ENCODE measurements around the gene HSPA2.

Gene HSPA2

GRCh38 chr14:64540208-64541202, at the start of gene HSPA2:
Gene HSPA2, plus strand, starts transcription at chr14:64540741. Its CDS starts 109 bp downstream, at chr14:64540850.
- DNase-seq (ENCODE audit: low read depth in 2 of 2) = peak; percentile 100

DNA sequence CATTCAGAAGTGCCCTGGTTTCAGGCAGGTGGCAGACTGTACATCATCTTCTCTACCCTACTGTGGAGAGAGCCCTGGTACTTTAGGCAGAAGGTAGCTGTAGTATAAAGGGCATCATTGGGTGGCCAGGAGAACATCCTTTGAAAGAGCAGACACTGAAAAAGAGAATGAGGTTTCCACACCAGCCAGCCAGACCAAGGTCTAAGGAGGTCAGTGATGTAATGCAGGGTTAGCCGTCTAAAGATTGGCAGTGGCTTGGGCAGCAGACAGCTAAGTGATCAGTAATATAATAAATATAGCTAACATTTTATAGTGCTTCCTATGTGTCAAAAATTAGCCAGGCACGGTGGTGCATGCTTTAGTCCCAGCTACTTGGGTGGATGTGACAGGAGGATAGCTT, 48.9 kb upstream of the HSPA2 start:
- DNase-seq (ENCODE audit: low read depth in 2 of 2) = no peak

DNA sequence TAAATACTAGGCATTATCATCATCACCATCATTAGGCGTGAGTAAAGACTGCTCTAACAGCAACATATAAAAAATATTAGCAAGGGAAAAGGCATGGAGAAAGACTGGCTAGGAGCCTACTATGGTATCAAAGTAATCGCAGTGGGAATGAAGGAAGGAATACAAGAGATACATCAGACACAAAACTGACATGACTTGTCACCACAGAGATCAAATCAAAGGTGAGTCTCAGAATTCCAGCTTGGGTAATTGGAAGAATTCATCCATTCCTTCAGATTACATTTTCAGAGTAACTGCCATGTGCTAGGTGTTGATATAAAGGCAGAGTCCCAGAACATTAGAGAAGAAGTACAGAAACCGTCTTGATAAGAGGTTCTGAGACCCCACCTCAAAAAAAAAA, 47.1 kb upstream of the HSPA2 start:
- DNase-seq (ENCODE audit: low read depth in 2 of 2) = no peak

DNA sequence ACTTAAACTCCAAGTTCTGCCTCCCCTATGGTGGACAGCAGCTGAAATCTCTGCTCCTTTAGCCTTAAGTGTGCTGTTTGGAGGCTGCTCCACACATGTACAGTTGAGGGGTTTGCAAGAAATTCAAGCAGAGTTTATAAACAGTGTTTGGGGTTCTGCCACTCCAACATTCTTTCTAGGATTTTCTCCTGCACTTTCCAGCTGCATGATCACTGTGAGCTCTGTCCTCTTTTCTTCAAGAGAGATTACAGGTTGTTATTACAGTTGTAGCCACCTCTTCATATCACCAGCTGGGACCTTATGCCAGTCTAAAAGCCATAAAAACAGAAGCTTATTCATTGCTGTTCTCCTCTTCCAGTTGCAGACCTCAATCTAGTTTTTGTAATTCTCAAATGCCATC, 45.3 kb upstream of the HSPA2 start:
- no peak for DNase-seq (ENCODE audit: low read depth in 2 of 2)

DNA sequence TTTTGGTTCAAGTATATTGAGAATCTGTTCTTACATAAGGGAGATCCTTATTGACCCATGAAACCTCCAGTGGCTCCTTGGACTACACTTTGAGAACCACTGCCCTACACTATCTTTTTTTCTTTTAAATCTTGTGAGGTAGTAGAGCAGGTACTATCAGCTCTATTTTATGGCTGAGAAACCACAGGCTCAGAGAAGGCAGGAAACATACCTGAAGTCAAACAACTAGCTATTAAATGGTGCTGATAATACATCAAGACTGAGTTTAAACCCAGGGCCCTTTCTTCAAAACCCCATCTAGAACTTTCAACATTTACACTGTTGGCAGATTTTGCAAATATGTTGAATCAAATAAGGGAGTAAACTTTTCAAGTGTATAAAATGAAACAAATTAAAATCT, 43.8 kb upstream of the HSPA2 start:
- no peak for DNase-seq (ENCODE audit: low read depth in 2 of 2)

DNA sequence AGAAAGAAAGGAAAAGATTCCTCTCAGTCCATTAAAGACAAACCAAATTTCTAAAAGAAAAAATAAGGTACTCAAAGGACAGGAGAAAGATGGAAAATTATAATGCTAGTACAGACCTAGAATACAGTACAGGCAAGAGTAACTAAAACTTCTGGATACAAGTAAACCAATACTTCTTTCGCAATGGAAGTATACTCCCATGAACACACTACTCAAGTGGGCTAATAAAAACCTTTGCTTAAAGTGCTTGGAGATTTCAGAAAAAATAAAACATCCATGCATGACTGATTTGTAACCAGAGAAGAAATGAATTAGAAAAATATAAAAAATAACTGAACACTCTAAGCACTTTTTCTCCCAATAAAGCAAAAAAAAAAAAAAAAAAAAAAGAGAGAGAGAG, 40.5 kb upstream of the HSPA2 start:
- DNase-seq (ENCODE audit: low read depth in 2 of 2) = no peak

DNA sequence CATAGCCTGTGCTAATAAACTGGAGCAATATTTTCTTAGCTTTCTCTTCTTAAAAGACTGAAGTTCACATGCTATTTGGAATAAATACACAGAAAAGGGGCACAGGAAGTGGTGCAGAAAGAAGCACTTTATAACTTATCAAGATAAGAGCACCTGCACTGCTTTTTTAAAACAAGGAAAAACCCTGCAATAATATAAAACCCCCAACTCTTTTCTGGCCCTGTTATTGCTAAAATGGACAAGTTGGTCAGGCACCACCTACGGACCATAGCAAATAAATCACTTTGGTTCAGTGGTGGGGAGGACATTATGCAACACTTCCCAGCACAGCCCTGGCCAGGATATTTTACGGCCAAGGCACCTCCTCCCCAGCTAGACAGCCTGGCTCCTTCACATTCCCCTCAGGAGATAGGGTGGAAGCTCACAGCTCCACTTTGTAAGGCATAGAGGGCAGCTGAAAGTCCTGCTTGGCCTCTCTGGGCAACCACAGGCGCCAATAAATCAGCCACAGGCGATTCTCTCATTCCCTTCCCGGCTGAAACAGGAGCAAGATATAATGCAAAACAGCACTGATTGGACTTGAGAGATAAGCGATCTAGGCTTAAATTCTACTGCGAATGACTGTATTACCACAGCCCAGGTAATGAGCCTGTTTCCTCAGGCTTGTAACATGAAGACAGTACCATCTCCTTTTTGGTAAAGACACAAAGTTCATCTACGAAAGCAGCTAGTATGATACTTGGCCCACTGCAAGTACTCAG, 39.0 kb upstream of the HSPA2 start:
- peak; percentile 18 to 37 for DNase-seq (ENCODE audit: low read depth in 2 of 2)

DNA sequence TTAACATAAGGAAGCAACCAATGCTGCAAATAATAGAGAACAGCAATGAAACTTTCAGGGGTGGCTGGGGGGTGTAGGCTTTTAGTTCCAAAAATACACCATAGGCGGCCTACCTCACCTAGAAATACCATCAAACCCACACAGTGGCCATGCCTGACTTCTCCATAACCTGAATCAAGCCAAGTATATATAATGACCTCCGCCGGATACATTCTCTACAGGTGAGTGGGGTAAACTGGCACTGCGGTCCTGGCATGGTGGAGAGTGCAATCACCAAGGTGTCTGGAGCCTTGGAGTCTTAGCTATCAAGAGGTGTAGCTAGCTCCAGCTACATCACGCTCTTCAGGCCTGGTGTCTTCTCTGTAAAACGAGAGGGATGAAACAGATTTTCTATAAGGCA, 38.1 kb upstream of the HSPA2 start:
- DNase-seq (ENCODE audit: low read depth in 2 of 2) = no peak

DNA sequence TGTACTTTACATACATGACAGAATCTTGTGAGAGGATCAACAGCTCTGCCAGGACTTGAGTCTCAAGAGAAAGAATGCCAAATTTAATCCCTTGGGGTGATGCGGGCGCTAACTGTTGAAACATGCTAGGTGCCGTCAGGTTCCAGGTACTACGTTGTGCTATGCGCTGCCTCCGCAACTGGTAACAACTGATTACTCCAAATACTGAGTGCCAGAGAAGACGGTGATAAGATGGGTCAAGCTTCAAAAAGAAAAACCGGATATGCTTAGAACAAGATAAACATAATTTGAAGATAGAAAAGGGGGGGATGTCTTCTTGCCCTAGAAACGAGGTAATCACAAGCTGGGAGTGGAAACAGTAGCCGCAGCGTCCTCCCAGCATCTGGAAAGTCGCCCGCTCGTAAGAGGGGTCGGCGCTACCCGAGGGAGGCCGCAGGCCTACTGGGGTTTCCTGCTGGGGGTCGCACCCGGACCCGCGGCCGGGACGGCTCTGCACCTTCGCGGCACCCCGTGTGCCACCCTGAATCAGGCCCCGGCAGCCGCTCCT, 37.6 kb upstream of the HSPA2 start:
- DNase-seq (ENCODE audit: low read depth in 2 of 2) = no peak

GRCh38 chr14:64503434-64504309, 36.9 kb upstream of the HSPA2 start, which contains the start of gene ZBTB25:
Gene ZBTB25, minus strand, starts transcription at chr14:64503838. Its CDS starts 13,305 bp downstream, at chr14:64490533.
- peak; percentile 87 to 90 for DNase-seq (ENCODE audit: low read depth in 2 of 2)

DNA sequence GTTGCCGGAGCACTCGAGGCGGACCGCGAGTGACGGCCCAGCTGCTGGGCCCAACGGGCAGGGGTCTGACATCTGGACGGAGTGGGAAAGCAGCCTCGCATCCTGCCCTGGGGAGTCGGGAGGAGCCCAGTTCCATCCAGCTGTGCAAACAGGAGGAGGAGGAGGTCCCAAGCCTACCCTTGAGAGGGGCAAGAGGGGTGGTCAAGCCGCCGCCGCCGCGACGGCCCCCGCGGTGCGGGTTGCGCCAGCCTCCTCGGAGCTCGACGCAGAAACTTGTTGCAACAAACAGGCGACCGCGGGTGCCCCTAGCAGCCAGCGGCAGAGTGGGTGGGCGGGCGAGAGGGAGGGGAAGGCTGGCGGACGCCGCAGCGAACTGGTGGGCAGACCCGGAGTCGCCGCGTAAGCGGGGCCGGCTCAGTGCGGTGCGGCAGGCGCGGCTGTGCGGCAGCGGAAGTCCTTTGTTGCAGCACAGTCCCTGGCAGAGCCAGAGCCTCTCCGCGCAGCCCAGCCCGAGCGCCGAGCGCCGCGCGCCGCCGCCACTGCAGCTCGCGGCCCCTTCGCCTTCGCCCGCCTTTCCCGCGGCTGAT, 36.1 kb upstream of the HSPA2 start, which contains the start of gene ZBTB1:
Gene ZBTB1, plus strand, starts transcription at position 461 of the 587 bp plus-strand sequence. CDS start 16,735 bp downstream, outside the sequence.
- peak; percentile 69 for DNase-seq (ENCODE audit: low read depth in 2 of 2)

DNA sequence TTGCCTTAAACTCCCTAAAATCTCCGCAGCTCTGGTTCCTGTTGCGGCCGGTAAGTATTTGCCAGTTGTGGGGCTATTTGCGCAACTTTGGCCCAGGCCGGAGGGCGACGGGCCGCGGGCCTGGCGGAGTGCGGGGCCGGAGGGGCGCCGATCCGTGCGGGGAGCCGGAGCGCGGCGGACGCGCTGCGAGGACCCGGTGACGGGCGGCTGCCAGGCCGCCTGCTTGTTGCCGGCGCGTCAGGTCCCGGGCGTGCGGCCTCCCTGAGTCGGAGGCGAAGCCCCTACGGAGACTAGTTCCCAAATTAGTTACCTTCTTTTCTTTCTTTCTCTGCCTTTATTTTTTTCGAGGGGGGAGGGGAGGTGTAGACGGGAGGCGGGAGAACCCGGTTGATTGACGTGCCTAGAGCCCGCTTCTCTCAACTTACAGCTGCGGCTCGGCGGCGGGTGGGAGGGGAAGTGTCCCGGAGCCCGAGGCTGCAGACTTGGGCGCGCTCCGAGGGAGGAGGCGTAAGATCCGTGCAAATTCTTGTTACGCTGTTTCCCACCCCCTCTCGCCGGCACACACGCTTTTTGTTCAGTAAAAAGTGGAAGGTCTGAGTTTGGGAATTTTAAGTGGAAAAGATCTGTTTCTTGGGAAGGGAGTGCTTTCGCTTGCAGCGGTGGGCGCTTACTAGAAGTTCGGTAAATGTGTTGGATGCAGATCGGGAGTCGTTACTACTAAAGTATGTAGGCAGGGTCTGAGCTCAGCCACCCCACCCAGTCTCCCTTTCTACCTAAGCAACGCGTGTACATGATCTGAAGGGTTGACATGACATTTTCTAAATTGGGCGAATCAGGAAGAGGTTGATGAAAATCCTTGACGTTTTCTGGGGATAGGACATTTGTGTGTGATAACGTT, 35.4 kb upstream of the HSPA2 start:
- peak; percentile 77 for DNase-seq (ENCODE audit: low read depth in 2 of 2)

- no peak for DNase-seq (ENCODE audit: low read depth in 2 of 2)
Observed at GRCh38 chr14:64506721-64507120, 33.8 kb upstream of the HSPA2 start.

DNA sequence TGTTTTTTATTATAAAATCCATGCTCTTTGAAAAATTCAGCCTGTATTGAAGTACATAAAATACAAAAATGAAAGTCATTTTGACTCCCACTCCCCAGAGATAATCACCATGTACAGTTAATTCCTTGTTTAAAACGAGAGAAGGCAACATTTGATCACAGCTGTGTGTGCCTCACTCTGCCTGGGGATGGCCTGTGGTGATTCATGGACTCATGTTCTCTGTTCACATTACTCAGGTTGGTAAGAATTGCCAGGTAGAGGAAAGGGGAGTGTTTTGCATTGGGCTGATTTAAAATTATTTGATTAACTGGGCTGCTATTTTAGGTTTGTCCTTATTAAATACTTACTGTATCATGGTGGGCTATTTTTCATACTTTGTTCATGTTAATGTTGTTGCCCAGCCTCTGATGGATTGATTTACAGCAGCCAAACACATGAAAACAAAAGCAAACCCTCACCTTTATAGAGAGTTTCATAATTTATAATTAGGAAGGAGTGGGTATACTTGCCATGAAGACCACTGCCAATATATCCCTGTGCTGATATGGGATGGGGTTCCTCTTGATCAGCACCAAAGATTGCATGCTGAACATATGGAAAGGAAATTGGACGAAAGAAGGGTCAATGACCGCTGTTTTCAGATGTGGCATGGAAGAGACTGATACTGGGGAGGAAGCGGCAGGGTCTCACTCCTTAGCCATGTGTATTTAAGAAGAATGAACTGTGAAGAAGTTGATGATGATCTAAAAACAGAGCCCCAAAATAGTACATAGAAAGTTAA, 33.0 kb upstream of the HSPA2 start:
- DNase-seq (ENCODE audit: low read depth in 2 of 2) = no peak

- no peak for DNase-seq (ENCODE audit: low read depth in 2 of 2)
Observed at GRCh38 chr14:64508215-64508776, 32.2 kb upstream of the HSPA2 start.

DNA sequence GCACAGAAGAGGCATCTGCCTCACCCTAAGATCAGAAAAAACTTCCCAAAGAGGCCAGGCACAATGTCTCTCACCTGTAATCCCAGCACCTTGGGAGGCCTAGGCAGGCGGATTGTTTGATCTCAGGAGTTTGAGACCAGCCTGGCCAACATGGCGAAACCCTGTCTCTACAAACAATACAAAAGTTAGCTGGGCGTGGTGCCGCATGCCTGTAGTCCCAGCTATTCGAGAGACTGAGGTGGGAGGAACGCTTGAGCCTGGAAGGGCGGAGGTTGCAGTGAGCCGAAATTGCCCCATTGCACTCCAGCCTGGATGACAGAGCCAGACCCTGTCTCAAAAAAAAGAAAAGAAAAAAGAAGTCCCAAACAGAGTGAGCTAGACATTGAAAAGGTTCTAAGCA, 31.5 kb upstream of the HSPA2 start:
- DNase-seq (ENCODE audit: low read depth in 2 of 2) = no peak

GRCh38 chr14:64510825-64511671, 29.5 kb upstream of the HSPA2 start:
- DNase-seq (ENCODE audit: low read depth in 2 of 2) = peak in 1 of 2 experiments; percentile 35

GRCh38 chr14:64513271-64513670, 27.3 kb upstream of the HSPA2 start:
- no peak for DNase-seq (ENCODE audit: low read depth in 2 of 2)
